ACC112 (cell line): Measurements from ENCODE around the gene FBXW11.

Experiments used
- H2AFZ ChIP-seq: fragments of 200-600 bp; sonication (generic); one replicate; pipeline ENCODE4 v1.6.0; 2017; ENCODE audit warnings: antibody characterized with exemption, low read length; ENCODE audit not compliant: unreplicated experiment
- H3K27ac ChIP-seq: fragments of 200-600 bp; sonication (generic); 2 replicates; pipeline ENCODE4 v1.5.1; 2014; ENCODE audit warnings: low read depth, mild to moderate bottlenecking, antibody characterized with exemption, low read length, moderate library complexity
- H3K27me3 ChIP-seq: fragments of 200-600 bp; sonication (generic); 2 replicates; pipeline ENCODE4 v1.6.1; 2014; ENCODE audit warnings: mild to moderate bottlenecking, antibody characterized with exemption, low read length, moderate library complexity, mixed read lengths; ENCODE audit not compliant: insufficient read depth
- H3K36me3 ChIP-seq: fragments of 200-600 bp; sonication (generic); 2 replicates; pipeline ENCODE4 v1.6.1; 2016; ENCODE audit warnings: mild to moderate bottlenecking, antibody characterized with exemption, low read length, moderate library complexity, mixed read lengths; ENCODE audit not compliant: insufficient read depth
- H3K4me1 ChIP-seq: fragments of 200-600 bp; sonication (generic); one replicate; pipeline ENCODE4 v1.6.1; 2016; ENCODE audit warnings: low read length, mixed read lengths; ENCODE audit not compliant: insufficient read depth, unreplicated experiment, control insufficient read depth
- H3K4me3 ChIP-seq: fragments of 200-600 bp; sonication (generic); 2 replicates; pipeline ENCODE4 v1.5.1; 2014; ENCODE audit warnings: mild to moderate bottlenecking, low read depth, low read length
- H3K79me2 ChIP-seq: fragments of 200-600 bp; sonication (generic); one replicate; pipeline ENCODE4 v1.6.0; 2016; ENCODE audit warnings: low read length; ENCODE audit not compliant: control insufficient read depth, unreplicated experiment, insufficient read depth

FBXW11 gene

DNA sequence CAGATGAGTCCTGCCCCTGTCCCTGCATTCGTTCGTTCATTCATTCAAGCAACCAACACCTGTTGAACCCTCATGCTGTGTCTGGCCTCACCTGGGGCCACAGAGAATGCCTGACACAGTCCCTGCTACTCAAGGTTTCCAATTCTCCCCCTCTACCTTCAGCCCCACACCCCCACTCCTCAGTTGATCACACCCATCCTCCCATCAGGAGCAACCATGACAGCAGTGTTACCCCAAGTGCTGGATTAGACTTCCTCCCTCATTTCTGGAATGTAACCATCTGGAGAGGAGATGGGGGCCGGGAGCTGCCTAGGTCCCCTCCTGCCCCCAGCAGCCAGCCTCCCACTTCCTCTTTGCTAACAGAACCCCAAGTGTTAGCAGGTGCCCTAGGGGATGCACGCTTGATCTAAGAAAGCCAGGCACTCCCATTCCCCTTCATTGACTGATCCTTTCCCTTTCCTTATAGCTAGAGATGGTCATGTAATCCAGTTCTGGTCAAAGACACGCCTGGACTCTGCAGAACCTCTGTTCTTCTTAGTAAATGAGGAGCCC, 163.6 kb downstream of the FBXW11 start:
- Histone ChIP-seq H2AFZ (peak overlapping the region; percentile 7), H3K27me3 (no peaks in the 10 kb centered on the region), H3K79me2 (no peaks in the 10 kb centered on the region), H3K4me3 (no peak overlapping the region), H3K27ac (no peak overlapping the region), H3K4me1 (no peaks in the 10 kb centered on the region), H3K36me3 (no peaks in the 10 kb centered on the region)

DNA sequence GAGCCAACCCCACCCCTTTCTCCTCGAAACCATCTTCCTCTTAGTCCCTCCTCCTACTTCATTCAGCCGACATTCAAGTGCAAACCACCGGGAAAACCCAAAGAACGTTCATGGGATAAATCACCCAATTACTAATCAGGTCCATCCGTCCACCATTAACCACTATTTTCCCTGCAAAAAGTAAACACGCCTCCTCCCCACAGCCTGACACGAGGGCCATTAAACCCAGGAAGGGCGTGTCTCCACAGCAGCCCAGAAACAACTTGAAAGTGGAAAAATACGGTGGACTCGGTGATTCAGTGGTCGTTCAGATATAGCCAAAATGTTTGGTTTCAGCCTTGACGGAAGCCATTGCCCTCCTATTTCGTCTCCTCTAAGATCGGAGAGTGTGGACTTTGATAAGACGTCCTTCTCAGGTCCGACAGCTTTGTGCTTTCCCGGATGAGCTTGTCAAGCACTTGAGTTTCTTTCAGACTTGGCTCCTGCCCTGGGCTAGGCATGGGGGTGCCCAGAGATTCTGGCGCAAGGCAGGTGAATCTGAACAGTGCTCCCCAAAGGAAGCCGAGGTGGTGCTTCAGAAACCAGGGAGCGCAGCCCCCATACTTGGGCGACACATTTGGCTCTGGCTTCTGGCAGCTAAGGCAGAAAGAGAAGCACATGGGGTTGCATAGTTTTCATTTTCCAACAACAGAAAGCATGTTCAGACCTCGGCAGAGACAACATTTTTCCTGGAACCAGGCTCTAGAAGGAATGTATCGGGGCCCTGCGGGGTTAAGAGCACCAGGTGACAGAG, 164.3 kb downstream of the FBXW11 start:
- Histone ChIP-seq H3K27ac (no peak overlapping the region), H3K27me3 (no peaks in the 10 kb centered on the region), H3K4me1 (no peaks in the 10 kb centered on the region), H3K4me3 (peak overlapping the region; percentile 67), H3K79me2 (no peaks in the 10 kb centered on the region), H3K36me3 (no peaks in the 10 kb centered on the region), H2AFZ (peak overlapping the region; percentile 7)

DNA sequence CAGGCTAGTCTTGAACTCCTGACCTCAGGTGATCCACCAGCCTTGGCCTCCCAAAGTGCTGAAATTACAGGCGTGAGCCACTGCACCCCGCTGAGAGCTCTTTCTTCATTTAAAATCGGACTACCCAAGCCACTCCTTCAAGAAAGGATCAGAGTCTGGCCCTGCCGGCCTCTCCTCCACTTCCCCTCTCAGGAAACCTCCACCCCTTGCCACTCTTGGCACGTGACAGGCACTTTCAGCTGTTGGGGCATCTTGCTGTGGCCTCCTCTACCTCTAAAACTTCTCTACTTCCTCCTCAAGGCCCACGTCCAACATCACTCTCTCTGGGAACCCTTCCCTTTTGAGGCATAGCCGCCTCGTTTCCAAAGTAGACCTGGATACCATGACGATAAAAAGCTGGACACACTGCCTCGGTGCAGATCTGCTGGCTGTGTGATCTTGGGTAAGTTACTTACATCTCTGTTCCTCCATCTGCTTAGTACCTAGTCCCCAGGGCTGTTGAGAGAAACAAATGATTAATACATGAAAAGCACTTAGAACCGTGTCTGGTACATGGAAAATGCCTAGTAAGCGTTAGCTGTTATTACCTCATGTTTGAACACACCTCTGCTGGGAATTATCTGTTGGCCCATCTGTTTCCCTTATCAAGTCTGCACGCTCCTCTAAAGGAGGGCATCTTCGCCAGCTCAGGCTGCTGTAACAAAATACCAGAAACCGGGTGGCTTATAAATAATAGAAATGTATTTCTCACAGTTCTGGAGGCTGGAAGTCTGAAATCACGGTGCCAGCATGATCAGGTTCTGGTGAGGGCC, 165.5 kb downstream of the FBXW11 start:
- H2AFZ ChIP-seq, result no peak overlapping the region
- H3K36me3 ChIP-seq, result no peaks in the 10 kb centered on the region
- no peaks in the 10 kb centered on the region for H3K79me2 ChIP-seq
- H3K4me3 ChIP-seq, result no peak overlapping the region
- no peak overlapping the region for H3K27ac ChIP-seq
- no peaks in the 10 kb centered on the region for H3K4me1 ChIP-seq
- no peaks in the 10 kb centered on the region for H3K27me3 ChIP-seq

DNA sequence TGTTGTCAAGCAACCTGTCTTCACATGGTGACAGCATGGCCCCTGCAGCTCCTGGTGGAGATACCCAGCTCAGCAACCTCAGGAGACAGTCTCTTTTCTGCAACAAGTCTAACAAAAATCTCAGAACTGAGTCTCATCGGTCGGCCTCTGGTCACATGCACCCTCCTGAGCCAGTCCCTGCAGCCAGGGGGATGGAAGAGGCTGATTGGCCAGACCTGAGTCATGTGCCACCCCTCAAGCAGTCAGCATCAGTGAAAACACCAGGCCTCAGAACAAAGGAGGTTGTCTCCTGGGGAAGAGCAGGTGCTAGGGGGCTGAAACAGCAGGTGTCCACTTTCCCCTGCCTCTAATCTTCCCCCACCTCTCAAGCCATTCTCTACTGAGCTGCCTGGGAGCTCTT, 166.4 kb downstream of the FBXW11 start:
- H3K4me3 ChIP-seq, result no peak overlapping the region
- no peak overlapping the region for H3K27ac ChIP-seq
- H3K79me2 ChIP-seq, result no peaks in the 10 kb centered on the region
- no peaks in the 10 kb centered on the region for H3K27me3 ChIP-seq
- no peaks in the 10 kb centered on the region for H3K4me1 ChIP-seq
- H3K36me3 ChIP-seq, result no peaks in the 10 kb centered on the region
- no peak overlapping the region for H2AFZ ChIP-seq

DNA sequence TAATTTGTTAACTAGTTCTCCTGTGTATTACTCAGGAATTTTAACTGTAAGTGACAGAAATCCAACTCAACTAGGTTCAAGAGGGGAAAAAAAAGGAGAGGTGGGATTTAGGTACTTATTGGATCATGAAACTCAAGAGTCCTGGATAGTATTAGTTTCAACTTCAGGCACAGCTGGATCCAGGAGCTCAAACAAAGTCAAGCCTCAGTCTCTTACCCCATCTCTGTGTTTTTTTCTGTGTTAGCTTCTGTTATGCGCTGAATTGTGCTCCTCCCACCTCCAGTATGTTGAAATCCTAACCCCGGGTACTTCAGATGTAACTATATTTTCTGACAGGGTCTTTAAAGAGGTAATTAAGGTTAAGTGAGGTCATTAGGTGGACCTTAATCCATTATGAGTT, 167.3 kb downstream of the FBXW11 start:
- Histone ChIP-seq H3K36me3 (no peaks in the 10 kb centered on the region), H3K27ac (no peak overlapping the region), H3K4me3 (no peak overlapping the region), H2AFZ (no peak overlapping the region), H3K4me1 (no peaks in the 10 kb centered on the region), H3K27me3 (peaks cover 8% of the 10 kb centered on the region; the same call in 1 of the 2 replicates), H3K79me2 (no peaks in the 10 kb centered on the region)

DNA sequence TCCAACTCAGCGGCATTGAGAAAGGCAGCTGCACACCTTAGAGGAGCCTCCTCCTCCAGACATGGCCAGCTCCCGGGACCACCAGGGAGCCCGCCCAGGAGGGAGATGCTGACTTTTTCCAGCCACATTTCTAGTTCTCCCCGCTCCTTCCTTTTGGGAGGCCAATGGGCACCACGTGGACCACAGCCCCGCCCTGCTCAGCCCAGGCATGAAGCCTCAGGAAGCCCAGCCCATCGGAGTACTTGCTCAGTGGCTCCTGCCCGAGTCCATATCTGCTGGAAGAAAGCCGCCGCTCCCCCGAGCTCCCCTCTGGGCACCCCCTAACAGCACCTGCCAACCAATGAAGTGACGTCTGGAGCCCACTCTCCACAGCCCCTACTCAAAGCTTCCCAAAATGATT, 168.4 kb downstream of the FBXW11 start:
- Histone ChIP-seq H3K27ac (no peak overlapping the region), H3K36me3 (no peaks in the 10 kb centered on the region), H3K4me1 (no peaks in the 10 kb centered on the region), H2AFZ (no peak overlapping the region), H3K27me3 (peaks cover 18% of the 10 kb centered on the region; the same call in 1 of the 2 replicates), H3K79me2 (no peaks in the 10 kb centered on the region), H3K4me3 (no peak overlapping the region)

DNA sequence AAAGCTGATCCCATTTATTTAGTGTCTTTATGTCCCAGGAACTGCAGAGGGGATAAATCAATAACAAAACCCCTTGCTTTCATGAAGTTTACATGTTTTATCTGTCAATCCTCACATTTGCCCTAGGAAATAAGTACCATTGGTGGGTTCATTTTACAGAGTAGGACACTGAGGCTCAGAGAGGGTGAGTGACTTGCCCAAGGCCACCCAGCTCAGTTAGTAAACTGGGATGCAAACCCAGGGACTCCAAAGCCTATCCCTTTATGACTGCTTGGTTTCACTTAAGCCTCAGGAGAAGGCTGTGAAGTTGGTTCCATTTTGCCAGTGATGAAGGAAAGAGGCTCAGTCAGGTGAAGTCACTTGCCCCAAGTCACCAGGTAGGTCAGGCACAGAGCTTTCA, 168.9 kb downstream of the FBXW11 start:
- H3K4me1 ChIP-seq, result no peaks in the 10 kb centered on the region
- peaks cover 19% of the 10 kb centered on the region; the same call in 1 of the 2 replicates for H3K27me3 ChIP-seq
- H3K4me3 ChIP-seq, result no peak overlapping the region
- no peak overlapping the region for H2AFZ ChIP-seq
- H3K79me2 ChIP-seq, result no peaks in the 10 kb centered on the region
- H3K36me3 ChIP-seq, result no peaks in the 10 kb centered on the region
- H3K27ac ChIP-seq, result no peak overlapping the region

DNA sequence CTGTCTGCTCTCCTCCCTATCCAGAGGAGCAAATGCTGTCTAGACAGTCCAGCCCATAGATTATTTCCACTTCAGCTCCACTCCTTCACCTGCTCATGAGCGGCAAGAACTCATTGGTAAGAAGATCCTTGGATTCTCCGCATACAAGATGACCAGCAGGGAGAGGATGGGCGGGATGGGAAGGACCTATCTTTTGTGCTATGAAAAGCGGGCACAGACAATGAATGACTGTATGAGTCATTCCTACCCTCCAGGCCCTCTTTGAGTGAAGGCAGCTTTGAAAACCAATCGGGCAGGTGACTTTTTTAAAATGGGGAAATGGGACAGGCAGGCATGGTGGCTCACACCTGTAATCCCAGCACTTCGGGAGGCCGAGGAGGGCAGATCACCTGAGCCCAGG, 171.4 kb downstream of the FBXW11 start:
- Histone ChIP-seq H3K79me2 (no peaks in the 10 kb centered on the region), H3K27ac (no peak overlapping the region), H3K27me3 (peaks cover 27% of the 10 kb centered on the region), H2AFZ (no peak overlapping the region), H3K4me1 (no peaks in the 10 kb centered on the region), H3K36me3 (no peaks in the 10 kb centered on the region), H3K4me3 (no peak overlapping the region)

DNA sequence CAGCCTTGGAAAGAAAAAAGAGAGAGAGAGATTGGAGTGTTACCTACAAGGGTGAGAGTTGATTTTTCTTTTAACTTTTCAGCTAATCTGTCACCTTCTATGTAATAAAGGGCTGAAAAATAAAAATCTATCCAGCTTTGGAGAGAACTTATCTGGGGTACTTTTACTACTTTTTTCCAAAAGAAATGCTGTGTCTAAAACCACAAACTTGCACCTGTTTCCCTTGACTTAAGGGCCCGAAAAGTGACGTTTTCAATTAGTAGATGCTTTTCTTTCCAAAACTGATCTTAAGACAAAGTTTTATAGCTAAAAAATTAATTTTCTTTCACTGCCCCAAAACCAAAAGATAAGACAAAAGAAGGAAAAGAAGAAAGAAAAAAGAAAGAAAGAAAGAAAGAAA, 172.0 kb downstream of the FBXW11 start:
- Histone ChIP-seq H3K4me1 (no peaks in the 10 kb centered on the region), H3K27ac (no peak overlapping the region), H3K79me2 (no peaks in the 10 kb centered on the region), H3K4me3 (no peak overlapping the region), H3K36me3 (no peaks in the 10 kb centered on the region), H2AFZ (no peak overlapping the region), H3K27me3 (peaks cover 31% of the 10 kb centered on the region)

DNA sequence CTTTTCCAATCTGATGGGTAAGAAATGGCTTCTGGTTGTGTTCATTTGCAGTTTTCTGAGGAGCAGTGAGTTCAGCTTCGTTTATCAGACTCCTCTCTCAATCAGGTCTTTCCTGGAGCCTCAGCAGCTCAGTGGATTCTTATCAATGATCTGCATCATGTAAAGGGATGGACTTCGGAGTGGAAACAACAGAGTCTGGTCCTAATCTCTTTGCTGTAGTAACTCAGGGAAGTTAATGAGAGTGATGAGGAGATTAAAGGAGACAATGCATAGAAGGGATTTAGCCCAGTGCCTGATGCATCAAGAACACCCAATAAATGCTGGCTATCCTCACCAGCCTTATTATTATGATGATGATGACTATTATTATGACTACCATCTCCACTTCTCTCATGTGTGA, 173.7 kb downstream of the FBXW11 start:
- Histone ChIP-seq H3K27ac (no peak overlapping the region), H3K27me3 (peaks cover 41% of the 10 kb centered on the region), H2AFZ (no peak overlapping the region), H3K36me3 (no peaks in the 10 kb centered on the region), H3K79me2 (no peaks in the 10 kb centered on the region), H3K4me1 (no peaks in the 10 kb centered on the region), H3K4me3 (no peak overlapping the region)
